ENCODE results near the gene CD300H.

GRCh38 chr17:74554909-74555308 lies 12.4 kb downstream of the CD300H start:
- TF ChIP-seq MAX (IDR thresholded peaks at IDR 0.05) (no peak), TAF1 (IDR thresholded peaks at IDR 0.05; ENCODE audit: low read depth) (no peak), REST (IDR thresholded peaks at IDR 0.05; ENCODE audit: low read depth) (no peak), RAD21 (IDR thresholded peaks at IDR 0.05; ENCODE audit: low read depth) (no peak), YY1 (IDR thresholded peaks at IDR 0.05; ENCODE audit: low read depth) (no peak), CREB1 (IDR thresholded peaks at IDR 0.05; ENCODE audit: low read depth) (no peak), CEBPB (IDR thresholded peaks at IDR 0.05) (no peak), ZBTB7A (IDR thresholded peaks at IDR 0.05; ENCODE audit: low read depth) (no peak)

All from Ishikawa (cell line).